Cardiac septum (tissue), 1 donor: ENCODE results near the gene TSPAN8. TPM values are rescaled to one million over a fixed set of nuclear protein-coding genes. Genes with fewer than 3 reads are reported as not detected.
"Not testable (repeated sequence)": the region's sequence is repeated elsewhere in the genome, so short reads cannot be mapped to it uniquely, and the experiment has no call there.

Experiments used
- DNase-seq: peaks from one replicate; pipeline ENCODE4 v3.0.0-alpha.2; 2020; ENCODE audit warnings: low spot score
- intact Hi-C: fragments of 100-400 bp; cut with DNase I; formaldehyde crosslinking; loops from one replicate; pipeline ENCODE4 v1.14.0; 2022
- total RNA-seq: library from RNA; stranded (reverse); fragmentation: NEBNext Ultra II Directional; extraction: Animal tissue kit (Norgen Biotek cat#: 25700); gene quantifications from one replicate; pipeline ENCODE4 v1.2.1, GENCODE V29; 2021
- donor health status: DM: no; HTN: no; CAD: no.

Gene TSPAN8
- total RNA-seq, 1 donor from 2014 or later, result not detected

DNA sequence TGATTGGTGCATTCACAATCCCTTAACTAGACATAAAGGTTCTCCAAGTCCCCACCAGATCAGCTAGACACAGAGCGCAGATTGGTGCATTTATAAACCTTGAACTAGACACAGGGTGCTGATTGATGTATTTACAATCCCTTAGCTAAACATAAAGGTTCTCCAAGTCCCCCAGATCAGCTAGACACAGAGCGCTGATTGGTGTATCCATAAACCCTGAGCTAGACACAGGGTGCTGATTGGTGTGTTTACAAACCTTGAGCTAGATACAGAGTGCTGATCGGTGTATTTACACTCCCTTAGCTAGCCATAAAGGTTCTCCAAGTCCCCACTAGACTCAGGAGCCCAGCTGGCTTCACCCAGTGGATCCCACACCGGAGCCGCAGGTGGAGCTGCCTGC is 8.0 kb upstream of the TSPAN8 start:
- intact Hi-C loops, DNase-seq: not testable (repeated sequence)

DNA sequence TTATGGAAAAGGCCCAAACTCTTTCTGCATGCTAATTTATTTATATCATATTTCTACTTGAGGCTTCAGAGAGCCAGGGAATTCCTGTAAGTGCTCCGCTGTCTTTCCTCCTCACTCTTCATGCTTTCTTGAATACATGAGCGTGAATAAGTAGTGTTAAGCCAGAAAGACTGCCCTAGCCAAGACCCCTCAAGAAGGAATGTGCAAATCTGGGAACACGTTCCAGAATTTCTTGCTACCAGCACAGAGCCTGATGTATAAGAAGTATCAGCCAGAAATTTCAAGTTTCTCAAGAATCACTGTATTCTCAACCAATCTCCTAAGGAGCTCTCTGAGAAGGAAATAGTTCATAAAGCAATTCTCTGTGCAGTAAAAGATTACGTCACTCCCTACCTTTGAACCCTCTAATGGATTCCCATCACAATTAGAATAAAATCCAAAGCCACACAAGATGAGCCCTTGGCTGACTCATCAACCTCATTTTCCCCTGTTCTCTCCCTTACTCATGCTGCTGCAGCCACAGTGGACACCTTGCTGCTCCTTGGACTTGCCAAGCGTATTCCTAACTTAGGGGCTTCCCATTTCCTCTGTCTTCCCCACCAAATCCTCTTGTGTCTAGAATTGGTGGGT is 6.9 kb upstream of the TSPAN8 start:
- DNase-seq, result no peak
- intact Hi-C loops, result no loop called here

- DNase-seq, result no peak
- intact Hi-C loops, result no loop called here
Measured at GRCh38 chr12:71164166-71164565, 6.4 kb upstream of the TSPAN8 start.

- intact Hi-C loops, result no loop called here
- DNase-seq, result no peak
Measured at GRCh38 chr12:71162832-71163763, 5.3 kb upstream of the TSPAN8 start.

- DNase-seq, result no peak
- intact Hi-C loops, result no loop called here
Measured at GRCh38 chr12:71161591-71161990, 3.8 kb upstream of the TSPAN8 start.

GRCh38 chr12:71160585-71160984 is 2.8 kb upstream of the TSPAN8 start:
- intact Hi-C loops, result no loop called here
- DNase-seq, result no peak

- intact Hi-C loops, result no loop called here
- no peak for DNase-seq
Measured at GRCh38 chr12:71159878-71160277, 2.1 kb upstream of the TSPAN8 start.

DNA sequence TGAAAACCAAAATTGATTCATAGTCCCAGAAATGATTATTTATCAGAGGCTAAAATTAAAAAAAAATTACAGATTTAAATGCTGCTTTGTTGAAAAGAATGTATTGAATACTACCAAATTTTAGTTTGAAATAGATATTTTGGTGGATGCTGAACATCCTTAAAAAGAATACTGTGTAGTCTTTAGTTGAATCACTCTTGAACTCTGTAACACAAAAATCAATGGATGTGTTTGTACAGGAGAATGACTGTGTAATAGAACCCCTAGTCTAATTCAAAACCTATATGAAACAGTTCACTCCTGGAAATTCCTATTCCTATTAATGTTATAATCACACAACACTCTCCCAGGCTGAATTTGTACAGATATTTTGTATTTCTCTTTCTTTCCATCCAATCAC is 1.5 kb upstream of the TSPAN8 start:
- DNase-seq, result no peak
- intact Hi-C loops, result no loop called here

DNA sequence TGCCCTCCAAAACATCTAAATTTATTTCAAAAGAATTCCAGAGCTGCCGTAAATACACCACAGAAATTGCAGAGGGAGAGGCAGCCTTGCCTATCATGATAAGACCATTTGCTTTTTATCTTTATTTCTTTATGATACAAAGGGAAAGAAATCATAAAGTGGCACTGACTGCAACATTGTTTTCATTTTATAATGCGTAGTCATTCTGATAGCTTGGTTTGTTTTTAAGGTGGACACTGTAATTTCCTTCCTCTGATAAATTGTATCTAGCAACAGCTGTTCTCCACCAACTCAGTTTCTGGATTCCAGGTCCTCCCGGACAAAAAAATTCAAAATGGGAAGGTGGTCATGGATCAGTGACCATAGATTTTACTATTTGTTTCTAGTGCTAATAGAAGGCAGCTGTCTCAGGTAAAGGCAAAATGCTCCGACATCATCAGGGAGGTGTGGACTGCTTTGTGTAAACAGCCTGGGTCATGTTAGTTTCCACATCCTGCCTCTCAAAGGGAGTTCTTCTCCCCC is 623 bp upstream of the TSPAN8 start:
- intact Hi-C loops, result no loop called here
- DNase-seq, result no peak

- no peak for DNase-seq
- intact Hi-C loops, result no loop called here
Measured at GRCh38 chr12:71155225-71155624, 2.6 kb downstream of the TSPAN8 start.

- no peak for DNase-seq
- intact Hi-C loops, result no loop called here
Measured at GRCh38 chr12:71152851-71153250, 4.9 kb downstream of the TSPAN8 start.

DNA sequence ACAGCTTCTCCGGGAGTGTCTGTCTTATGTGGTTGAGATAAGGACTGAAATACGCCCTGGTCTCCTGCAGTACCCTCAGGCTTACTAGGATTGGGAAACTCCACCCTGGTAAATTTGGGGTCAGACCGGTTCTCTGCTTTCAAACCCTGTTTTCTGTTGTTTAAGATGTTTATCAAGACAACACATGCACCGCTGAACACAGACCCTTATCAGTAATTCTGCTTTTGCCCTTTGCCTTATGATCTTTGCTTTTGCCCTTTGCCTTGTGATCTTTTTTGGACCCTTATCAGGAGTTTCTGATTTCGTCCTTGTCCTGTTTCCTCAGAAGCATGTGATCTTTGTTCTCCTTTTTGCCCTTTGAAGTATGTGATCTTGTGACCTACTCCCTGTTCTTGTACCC is 7.8 kb downstream of the TSPAN8 start:
- intact Hi-C loops, DNase-seq: not testable (repeated sequence)

GRCh38 chr12:71144682-71145081 is 13.1 kb downstream of the TSPAN8 start:
- no peak for DNase-seq
- intact Hi-C loops, result no loop called here

DNA sequence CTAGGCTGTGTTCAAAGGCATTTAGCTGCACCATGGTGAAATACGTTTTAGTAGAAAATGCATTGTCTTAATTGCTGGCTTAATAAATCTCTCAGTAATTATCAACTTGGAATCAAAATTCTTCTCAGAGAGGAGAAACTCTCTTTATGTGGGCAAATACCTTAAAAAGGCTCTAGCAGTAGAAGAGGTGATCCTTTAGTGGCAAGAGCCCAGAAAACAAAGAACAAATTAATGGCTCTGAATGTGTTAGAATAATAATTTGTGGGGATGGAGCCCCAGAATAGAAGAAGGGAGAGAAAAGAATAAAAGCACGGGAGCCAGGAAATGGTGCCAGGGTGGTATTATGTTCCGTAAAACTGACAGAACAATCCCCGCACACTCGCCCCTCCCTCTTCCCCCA is 14.8 kb downstream of the TSPAN8 start:
- intact Hi-C loops, result no loop called here
- no peak for DNase-seq

DNA sequence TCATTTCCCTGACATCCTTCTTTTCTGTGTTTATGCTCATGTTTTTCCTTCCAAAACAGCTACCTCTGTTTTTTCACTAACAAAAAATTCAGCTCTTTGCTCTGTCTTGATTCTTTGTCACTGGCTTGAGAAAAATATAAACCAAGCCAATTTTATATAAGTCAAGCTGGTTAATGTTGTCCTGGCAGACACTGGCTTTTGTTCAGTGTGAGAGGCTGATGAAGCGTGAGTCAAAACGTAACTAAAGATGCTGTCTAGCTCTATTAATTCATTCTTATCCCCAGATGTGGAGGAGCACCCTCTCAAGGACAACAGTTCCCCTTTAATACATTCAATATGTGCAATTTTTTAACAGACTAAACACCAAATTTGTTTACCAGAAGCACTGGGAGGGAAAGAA is 15.8 kb downstream of the TSPAN8 start:
- DNase-seq, result no peak
- intact Hi-C loops, result no loop called here

DNA sequence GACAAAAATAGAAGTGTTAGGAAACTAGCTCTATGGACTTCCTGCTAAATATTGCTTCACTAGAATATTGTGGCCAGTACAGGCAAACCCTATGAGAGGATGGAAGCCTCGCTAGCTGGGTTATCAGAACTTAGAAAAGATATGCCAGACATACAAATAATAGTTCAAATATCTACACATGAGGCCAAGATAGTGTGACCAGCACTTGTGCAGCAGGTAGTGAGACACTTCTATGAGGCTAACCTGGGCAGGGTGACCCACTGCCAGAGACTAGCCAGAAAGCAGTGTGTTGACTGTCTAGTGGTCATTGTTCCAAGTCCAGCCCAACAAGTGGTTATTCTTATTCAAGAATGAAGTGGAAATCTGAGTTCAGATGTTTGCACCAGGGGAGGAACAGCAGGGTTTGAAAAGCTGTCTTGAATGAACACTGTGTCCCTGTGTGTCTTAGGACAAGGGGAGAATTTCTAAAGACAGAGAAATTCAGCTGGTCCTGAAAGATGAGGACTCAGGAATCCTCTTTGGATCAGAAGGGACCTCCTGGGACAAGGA is 16.3 kb downstream of the TSPAN8 start:
- intact Hi-C loops, result no loop called here
- no peak for DNase-seq

GRCh38 chr12:71139153-71139735 is 18.6 kb downstream of the TSPAN8 start:
- intact Hi-C loops, result no loop called here
- no peak for DNase-seq

DNA sequence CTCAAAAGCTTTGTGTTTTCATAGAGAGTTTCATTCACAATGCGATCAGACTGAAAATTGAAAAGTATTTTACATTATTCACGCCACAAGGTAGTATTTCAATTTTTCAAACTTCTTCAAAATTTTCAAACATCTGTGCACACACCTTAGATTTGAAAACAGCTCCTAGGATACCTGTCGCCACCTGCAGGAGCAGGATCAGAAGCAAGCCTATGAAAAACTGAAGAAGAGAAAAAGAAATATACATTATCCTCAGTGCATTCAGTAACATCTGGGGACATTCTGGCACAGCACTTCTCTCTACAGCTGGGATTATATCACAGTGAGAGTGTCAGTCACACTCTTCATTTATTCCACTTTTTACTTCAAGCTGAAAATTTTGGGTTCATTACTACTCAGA is 19.8 kb downstream of the TSPAN8 start:
- intact Hi-C loops, result no loop called here
- no peak for DNase-seq

- no peak for DNase-seq
- intact Hi-C loops, result no loop called here
Measured at GRCh38 chr12:71135812-71136176, 22.0 kb downstream of the TSPAN8 start.

GRCh38 chr12:71135077-71135811 is 22.6 kb downstream of the TSPAN8 start:
- no peak for DNase-seq
- intact Hi-C loops, result no loop called here
